ENCODE results near the gene DDAH1.

DDAH1 gene

GRCh38 chr1:85303440-85304162 is 161.4 kb downstream of the DDAH1 start:
- no peak for DNase-seq (ENCODE audit: low read depth)

- no peak for DNase-seq (ENCODE audit: low read depth)
These were observed 164.8 kb downstream of the DDAH1 start for GRCh38 chr1:85300140-85300539.

GRCh38 chr1:85297855-85298629 is 166.9 kb downstream of the DDAH1 start:
- peak; percentile 92 for DNase-seq (ENCODE audit: low read depth)

- no peak for DNase-seq (ENCODE audit: low read depth)
These were observed 167.5 kb downstream of the DDAH1 start for GRCh38 chr1:85297538-85297854.

GRCh38 chr1:85296980-85297379 is 168.0 kb downstream of the DDAH1 start:
- DNase-seq (ENCODE audit: low read depth), result no peak

- DNase-seq (ENCODE audit: low read depth), result no peak
These were observed 169.3 kb downstream of the DDAH1 start for GRCh38 chr1:85295654-85296053.

GRCh38 chr1:85295006-85295431 is 169.9 kb downstream of the DDAH1 start:
- DNase-seq (ENCODE audit: low read depth), result no peak

- no peak for DNase-seq (ENCODE audit: low read depth)
These were observed 174.1 kb downstream of the DDAH1 start for GRCh38 chr1:85290826-85291225.

- DNase-seq (ENCODE audit: low read depth), result no peak
These were observed 175.1 kb downstream of the DDAH1 start for GRCh38 chr1:85289848-85290335.

- peak; percentile 89 for DNase-seq (ENCODE audit: low read depth)
These were observed 175.6 kb downstream of the DDAH1 start for GRCh38 chr1:85289207-85289847.

- DNase-seq (ENCODE audit: low read depth), result no peak
These were observed 180.8 kb downstream of the DDAH1 start for GRCh38 chr1:85284202-85284601.

GRCh38 chr1:85283475-85284199 is 181.3 kb downstream of the DDAH1 start:
- DNase-seq (ENCODE audit: low read depth), result no peak

GRCh38 chr1:85282424-85282823 is 182.5 kb downstream of the DDAH1 start:
- no peak for DNase-seq (ENCODE audit: low read depth)

GRCh38 chr1:85280636-85281035 is 184.3 kb downstream of the DDAH1 start:
- no peak for DNase-seq (ENCODE audit: low read depth)

- DNase-seq (ENCODE audit: low read depth), result no peak
These were observed 185.4 kb downstream of the DDAH1 start for GRCh38 chr1:85279458-85280080.

- DNase-seq (ENCODE audit: low read depth), result peak; percentile 93
These were observed 186.1 kb downstream of the DDAH1 start for GRCh38 chr1:85278853-85279314.

GRCh38 chr1:85277802-85278201 is 187.2 kb downstream of the DDAH1 start:
- no peak for DNase-seq (ENCODE audit: low read depth)

- DNase-seq (ENCODE audit: low read depth), result no peak
These were observed 187.8 kb downstream of the DDAH1 start for GRCh38 chr1:85276978-85277639.

GRCh38 chr1:85276215-85276977 is 188.6 kb downstream of the DDAH1 start, which contains the start of gene BCL10:
Gene BCL10, minus strand, starts transcription at chr1:85276632. Its CDS starts 280 bp downstream, at chr1:85276352.
- peak; percentile 94 for DNase-seq (ENCODE audit: low read depth)

- DNase-seq (ENCODE audit: low read depth), result no peak
These were observed 189.2 kb downstream of the DDAH1 start for GRCh38 chr1:85275701-85276214.

Data from HS-5 (cell line).